ENCODE data around the gene PROX2.

- TF ChIP-seq CTCF (conservative IDR thresholded peaks at IDR 0.05; ENCODE audit: low read length) (no peak), EZH2phosphoT487 (IDR thresholded peaks at IDR 0.05; ENCODE audit: borderline replicate concordance, low read depth, low read length) (no peak)
Observed at GRCh38 chr14:74888164-74889158, 12.5 kb upstream of the PROX2 start.

All from OCI-LY7 (cell line).